GM23248 (cell line): ENCODE measurements around the gene ANGEL1.

Experiments
- EZH2 ChIP-seq: fragments of 200-600 bp; sonication (generic); IDR thresholded peaks from 2 replicates; pipeline ENCODE4 v1.6.1; 2018; ENCODE audit warnings: antibody characterized with exemption, mild to moderate bottlenecking; ENCODE audit not compliant: insufficient read depth, poor library complexity, severe bottlenecking
- EZH2phosphoT487 ChIP-seq: fragments of 200-600 bp; sonication (generic); IDR thresholded peaks from 2 replicates; pipeline ENCODE4 v1.6.1; 2018; ENCODE audit warnings: antibody characterized with exemption, moderate library complexity, mild to moderate bottlenecking, low read depth; ENCODE audit not compliant: insufficient read depth

DNA sequence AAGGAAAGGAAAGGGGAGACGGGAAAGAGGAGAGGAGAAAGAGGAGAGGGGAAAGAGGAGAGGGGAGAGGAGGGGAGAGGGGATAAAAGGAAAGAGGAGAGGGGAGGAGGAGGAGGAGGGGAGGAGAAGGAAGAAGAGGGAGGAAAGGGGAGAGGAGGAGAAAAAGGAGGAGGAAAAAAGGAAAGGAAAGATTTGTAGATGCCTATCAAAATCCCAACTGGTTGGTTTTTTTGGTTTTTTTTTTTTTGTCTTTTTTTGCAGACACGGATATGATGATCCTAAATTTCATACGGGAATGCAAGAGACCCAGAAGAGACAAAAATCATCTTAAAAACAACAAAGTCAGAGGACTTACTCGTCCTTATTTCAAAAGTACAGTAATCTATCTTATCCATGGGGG lies 19.4 kb downstream of the ANGEL1 start:
- no peak for TF ChIP-seq EZH2phosphoT487
- no peak for TF ChIP-seq EZH2
